Stimulated activated CD4-positive, alpha-beta T cell treated with anti-CD3 and anti-CD28 coated beads, Interleukin-12 subunit alpha, Interleukin-12 subunit beta, amount 100 ng/mL, for 48 hours (primary cell): ENCODE results near the gene MTARC1.

Experiments used
- DNase-seq, 3 donors: peaks; one replicate each; pipeline ENCODE4 v3.0.0-alpha.2; 2020; ENCODE audit warnings: low read depth in 2 of 3, low spot score in 1 of 3

The MTARC1 gene

DNA sequence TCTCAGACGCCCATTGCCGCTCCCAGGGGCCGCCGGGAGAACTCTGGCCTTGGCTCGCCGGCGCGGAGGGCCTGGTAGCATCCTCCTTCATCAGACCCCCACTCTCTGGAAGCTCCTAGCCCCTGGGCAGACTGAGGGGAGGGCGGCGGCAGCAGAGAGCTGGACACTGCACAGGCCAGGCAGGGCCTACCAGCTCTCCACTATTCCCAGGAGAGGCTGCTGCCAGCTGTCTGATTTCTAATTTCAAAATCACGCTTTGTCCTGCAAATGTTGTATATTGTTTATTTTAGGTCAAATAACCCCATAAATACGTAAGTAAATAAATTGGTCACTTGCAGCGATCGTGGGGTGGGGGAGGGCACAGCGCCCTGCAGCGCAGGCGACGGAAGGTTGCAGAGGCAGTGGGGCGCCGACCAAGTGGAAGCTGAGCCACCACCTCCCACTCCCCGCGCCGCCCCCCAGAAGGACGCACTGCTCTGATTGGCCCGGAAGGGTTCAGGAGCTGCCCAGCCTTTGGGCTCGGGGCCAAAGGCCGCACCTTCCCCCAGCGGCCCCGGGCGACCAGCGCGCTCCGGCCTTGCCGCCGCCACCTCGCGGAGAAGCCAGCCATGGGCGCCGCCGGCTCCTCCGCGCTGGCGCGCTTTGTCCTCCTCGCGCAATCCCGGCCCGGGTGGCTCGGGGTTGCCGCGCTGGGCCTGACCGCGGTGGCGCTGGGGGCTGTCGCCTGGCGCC is at the start of gene MTARC1:
TSS of gene MTARC1 (plus strand) at position 577 of the 732 bp plus-strand sequence. CDS start at position 609, 32 bp downstream.
- no peak for DNase-seq

DNA sequence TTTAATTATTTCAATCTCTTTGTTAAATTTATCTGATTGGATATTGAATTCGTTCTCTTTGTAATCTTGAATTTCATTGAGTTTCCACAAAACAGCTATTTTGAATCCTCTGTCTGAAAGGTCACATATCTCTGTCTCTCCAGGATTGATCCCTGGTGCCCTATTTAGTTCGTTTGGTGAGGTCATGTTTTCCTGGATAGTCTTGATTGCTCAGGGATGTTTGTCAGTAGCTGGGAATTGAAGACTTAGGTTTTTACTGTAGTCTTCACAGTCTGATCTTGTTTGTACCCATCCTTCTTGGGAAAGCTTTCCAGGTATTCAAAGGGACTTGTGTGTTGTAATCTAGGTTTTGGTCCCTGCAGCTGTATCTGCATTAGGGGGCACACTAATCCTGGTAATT is 45.4 kb upstream of the MTARC1 start:
- DNase-seq = no peak

DNA sequence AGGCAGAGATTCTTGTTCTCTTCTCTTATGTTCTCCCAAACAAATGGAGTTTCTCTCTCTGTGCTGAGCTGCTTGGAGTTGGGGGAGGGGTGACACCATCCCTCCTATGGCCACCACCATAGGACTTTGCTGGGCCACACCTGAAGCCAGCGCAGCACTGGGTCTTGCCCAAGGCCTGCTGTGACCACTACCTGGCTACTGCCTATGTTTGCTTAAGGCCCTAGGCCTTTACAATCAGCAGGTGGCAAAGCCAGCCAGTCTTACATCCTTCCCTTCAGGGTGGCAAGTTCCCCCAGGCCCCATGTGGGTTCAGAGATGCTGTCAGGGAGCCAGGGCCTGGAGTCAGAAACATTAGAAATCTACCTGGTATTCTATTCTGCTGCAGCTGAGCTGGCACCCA is 44.9 kb upstream of the MTARC1 start:
- no peak for DNase-seq

DNA sequence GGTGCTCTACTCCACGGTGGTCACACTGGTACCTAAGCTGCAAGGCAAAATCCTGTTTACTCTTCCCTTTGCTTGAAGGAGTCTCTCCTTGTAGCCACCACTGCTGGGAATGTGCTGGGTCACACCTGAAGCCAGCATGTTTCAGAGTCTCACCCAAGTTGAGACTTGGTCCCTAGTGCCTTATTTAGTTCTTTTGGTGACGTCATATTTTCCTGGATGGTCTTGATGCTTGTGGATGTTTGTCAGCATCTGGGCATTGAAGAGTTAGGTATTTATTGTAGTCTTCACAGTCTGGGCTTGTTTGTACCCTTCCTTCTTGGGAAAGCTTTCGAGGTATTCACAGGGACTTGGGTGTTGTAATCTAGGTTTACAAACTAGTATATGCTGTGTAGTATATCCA is 44.2 kb upstream of the MTARC1 start:
- no peak for DNase-seq

DNA sequence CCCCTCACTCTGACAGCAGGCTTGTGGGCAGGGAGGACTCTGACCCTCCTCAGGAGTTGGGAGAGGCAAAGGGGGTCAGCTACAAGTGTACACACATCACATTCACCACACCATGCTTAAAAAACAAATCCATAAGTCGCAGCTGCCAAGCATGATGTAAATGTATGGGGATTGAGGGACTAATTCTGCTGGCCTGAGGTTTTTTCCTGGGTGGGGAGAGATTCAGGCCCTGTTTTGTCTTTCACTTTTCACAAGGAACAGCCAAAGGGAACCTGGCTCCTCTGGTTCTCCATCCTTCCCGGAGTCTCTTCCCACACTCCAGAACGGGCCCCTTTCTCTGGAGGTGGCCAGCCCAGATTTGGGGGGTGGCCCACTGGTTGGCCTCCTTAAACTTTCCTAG is 39.9 kb upstream of the MTARC1 start:
- DNase-seq = no peak

DNA sequence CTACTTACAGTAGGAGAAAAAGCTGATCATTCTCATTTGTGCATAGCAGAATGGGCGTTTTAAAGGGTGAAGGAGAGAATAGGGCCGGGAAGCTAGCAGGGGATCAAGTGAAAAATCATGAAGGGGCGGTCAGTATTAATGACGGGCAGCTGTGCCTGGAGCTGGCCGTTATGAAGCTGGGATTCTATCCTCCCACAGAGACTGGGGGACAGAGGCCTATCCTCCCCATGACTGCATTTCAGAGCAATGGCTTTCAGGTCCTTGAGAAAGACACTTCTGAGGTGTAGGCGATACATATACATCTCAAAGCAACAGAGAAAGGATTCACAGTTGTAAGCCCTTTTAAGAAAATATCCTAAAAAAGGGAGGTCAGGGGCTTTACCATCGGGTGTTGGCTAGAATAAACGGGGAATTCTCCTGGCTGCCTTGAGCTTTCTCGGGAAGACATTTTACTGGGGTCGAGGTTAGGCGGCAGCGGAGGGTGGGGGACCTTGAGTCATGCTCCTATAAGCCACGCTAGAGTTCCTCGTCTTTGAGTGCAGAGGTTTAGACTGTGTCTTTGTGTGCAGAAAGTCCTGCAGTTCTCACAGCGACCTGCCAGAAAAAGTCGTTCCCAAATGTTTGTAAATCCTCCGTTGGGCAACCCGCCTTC is 39.1 kb upstream of the MTARC1 start:
- DNase-seq = no peak

DNA sequence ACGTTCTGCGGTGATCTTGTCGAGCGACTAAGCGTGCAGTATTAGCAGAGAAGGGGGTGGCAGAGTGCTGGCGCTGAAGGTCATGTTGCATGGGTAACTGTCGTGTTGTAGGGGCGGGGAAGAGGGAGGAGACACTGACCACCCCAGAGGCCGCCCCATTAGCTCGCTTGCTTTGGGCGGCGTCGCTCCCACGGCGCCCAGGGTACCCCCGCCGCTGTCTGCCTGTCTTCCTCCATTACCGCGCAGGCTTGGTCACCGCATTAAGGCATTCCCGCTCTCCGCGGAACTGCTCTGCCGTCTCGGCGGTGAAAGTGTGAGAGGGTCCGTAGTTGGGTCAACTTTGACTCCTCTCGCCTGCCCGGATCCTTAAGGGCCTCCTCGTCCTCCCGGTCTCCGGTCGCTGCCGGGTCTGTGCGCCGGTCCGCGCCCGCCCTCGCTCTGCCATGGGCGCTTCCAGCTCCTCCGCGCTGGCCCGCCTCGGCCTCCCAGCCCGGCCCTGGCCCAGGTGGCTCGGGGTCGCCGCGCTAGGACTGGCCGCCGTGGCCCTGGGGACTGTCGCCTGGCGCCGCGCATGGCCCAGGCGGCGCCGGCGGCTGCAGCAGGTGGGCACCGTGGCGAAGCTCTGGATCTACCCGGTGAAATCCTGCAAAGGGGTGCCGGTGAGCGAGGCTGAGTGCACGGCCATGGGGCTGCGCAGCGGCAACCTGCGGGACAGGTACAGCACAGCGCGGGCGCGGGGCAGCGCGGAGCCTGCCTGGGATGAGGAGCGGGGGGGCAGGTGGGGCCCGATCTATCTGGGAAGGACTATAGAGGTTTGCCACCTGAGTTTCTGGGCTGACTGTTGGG is 38.4 kb upstream of the MTARC1 start, which contains the start of gene MTARC2:
TSS of gene MTARC2 (plus strand) at position 234 of the 846 bp plus-strand sequence. CDS start at position 444, 210 bp downstream.
- DNase-seq = no peak

DNA sequence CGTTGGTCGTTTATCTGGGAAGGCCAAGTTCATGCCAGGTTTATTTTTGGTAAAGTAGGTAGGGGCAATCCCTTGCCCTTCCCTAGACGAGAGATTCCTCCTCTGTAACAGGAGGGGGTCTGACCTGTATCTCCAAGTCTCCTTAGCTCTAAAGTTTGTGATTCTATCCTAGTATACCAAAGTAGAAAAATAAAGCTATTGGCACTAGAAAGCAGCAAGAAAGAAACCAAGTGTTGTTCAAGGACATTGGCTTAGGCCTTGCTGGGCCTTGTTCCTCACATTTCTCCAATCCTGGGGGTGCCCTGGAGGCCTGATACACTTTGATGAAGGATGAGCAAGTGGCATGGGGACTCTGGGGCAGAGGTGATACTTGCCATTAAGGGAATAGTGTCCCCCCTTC is 37.8 kb upstream of the MTARC1 start:
- DNase-seq = no peak

DNA sequence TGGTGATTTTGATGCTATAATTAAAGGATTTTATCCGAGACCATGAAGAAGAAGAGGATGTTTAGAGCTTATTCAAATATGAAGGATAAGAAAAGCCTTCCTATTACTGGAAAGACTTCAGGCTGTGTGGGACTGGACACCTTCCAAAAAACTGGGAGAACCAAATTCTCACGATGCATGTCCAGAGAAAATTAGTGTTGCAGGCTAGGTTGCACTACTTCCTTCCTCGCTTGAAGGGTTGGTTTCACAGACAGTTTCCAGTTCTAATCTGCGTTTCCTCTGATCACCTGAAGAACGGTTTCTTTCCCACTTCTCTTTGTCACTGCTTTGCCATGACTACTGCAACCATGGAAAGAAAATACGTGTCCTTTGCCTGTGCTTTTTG is 36.6 kb upstream of the MTARC1 start:
- no peak for DNase-seq

DNA sequence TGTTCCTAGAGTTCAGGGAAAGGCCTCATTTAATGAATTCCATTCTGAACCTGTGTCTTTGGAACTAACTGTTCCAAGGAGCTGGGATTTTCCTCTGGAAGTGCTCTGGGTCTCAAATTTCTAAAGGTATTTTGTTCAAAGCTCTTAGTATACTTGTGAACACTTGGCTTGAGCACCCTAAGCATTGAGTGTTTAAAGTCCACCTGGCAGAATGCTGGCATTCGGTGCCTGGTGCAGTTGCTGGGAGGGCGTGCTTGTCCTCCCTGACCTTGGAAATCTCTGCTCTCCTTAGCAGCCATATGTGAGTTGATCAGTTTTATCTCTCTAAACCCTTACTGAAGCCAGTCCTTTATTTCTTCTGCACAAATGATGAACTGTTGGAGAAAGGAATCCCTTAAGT is 35.6 kb upstream of the MTARC1 start:
- DNase-seq = no peak

DNA sequence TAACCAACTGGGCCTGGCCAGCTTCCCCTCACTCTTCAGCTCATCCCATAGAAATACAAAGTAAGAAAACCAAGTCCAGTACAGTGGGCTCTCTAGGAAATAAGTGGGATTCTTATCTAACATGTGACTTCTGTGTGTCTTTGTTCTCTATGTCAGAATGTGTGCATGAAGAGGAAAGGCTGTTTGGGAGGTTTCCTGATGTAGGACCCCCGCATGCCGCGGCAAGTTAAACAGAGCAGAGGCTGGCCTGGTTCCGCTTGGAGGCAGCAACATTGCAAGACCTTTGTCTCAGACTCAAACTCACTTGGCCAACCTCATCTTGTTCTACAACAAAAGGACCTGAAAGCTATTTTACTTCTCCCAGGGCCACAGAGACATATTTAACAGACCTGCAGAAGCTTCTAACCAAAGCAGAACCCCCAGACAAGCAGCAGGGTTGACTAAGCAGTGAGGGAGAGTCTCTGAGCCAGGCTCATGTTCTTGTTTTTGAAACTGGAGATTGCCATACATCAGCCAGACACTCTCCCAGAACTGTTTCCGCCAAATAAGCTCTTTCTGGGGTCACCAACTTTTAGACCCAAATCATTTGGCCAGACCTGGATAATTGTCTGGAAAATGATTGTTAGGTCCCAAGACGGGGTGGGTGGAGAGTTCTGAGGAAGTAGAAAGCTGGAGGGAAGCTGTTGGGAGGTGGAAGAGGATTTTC is 32.3 kb upstream of the MTARC1 start:
- no peak for DNase-seq

DNA sequence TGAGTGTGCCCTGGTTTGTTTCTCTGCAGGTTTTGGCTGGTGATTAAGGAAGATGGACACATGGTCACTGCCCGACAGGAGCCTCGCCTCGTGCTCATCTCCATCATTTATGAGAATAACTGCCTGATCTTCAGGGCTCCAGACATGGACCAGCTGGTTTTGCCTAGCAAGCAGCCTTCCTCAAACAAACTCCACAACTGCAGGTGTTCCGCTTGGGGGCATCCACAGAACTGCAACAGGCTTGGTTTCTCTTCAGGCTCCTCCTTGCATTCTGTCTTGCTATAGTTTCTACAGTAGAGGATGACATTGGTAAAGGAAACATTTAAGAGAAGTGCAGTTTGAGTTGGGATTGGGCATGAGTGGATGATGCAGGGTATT is 31.8 kb upstream of the MTARC1 start:
- DNase-seq = no peak

DNA sequence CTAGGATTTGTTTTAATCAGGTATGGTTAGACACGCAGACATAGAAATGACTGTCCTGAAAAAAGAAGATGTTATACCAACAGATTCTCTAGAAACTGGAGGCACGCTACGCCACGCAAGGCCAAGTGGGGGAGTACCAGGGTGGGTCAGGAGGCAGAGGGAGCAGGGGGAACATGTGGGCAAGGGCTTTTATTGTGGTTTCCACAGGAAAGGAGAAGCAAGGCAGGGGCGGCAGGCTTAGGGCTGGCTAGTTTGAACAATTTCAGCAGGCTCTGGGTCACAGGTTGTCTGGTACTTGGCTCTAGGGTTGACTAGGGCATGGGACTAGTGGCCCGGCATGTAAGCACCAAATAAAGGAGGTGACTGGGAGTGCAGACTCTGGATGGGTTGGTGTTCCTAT is 31.4 kb upstream of the MTARC1 start:
- no peak for DNase-seq

DNA sequence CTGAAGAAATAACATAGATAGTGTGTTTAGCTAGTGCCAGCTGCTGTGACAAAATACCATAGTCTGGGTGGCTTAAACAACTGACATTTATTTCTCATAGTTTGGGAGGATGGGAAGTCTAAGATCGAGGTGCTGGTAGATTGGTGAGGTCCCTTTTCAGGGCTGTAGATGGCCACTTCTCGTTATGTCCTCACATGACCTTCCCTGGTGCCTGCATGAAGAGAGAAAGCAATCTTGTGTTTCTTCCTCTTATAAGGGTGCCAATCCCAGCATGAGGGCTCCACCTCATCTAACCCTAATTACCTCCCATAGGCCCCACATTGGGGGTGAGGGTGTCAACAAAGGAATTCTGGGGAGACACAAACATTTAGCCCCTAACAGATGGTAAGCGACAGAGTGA is 29.3 kb upstream of the MTARC1 start:
- no peak for DNase-seq

DNA sequence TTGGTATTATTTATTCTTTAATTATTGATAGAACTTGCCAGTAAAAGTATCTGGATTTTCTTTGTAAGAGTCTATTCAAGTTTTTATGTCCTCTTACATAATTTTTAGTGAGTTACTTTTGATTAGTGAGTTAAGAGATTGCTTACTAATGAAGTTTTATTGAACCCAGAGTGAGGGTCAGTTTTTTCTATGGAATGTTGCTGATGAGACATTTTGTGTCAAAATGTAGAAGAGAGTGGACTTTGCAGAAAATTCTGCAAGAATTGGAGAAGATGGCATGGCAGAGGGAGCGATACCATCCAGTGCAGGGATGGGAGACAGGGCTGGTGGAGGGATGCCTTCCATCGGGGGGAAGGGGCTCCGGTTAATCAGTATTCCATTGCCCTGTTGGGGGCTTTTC is 27.6 kb upstream of the MTARC1 start:
- DNase-seq = no peak

DNA sequence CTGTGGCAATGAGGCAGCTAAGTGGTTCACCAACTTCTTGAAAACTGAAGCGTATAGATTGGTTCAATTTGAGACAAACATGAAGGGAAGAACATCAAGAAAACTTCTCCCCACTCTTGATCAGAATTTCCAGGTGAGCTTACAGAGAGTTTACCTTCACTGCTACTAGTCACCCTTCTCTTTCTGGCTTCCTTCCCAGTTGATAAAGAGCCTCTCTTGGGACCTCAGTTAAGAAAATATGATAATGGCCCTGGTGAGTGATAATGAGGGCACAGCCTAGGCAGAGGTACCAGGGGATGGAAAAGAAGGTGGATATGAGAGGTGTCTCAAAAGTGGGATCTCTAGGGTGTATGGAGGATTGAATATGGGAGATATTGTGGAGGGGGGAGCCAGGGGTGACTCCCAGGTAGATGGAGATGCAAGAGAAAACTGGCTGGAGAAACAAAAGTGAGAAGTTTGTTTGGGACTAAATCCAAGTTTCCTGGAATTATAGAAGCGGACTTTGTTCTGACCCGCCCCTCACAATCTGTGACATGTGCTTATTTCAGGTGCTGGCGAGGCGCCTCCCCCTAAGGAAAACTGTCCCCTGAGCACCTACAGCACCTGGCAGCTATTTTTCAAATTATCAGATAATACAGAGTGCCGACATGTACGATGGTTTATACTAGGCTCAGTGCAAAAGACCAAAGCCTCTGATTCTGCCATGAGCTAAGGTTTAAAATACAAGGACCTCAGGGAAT is 24.9 kb upstream of the MTARC1 start:
- no peak for DNase-seq

DNA sequence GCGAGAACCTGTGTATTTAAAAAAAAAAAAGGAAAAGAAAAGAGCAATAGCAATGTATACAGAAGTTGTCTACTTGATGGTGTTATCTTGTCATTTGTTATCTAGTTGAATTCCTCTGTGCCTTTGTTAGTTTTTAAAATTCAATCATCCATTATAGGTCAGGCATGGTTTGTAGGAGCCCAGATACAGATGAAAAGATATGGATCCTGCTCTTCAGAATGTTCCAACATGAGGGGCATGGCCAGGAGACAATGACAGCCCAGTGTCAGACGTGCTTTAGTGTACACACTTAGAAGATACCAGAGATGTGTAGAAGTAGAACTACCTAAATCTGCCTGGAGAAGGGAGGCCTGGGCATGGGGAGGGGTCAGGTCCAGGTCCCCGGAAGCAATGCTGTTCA is 22.0 kb upstream of the MTARC1 start:
- DNase-seq = no peak

DNA sequence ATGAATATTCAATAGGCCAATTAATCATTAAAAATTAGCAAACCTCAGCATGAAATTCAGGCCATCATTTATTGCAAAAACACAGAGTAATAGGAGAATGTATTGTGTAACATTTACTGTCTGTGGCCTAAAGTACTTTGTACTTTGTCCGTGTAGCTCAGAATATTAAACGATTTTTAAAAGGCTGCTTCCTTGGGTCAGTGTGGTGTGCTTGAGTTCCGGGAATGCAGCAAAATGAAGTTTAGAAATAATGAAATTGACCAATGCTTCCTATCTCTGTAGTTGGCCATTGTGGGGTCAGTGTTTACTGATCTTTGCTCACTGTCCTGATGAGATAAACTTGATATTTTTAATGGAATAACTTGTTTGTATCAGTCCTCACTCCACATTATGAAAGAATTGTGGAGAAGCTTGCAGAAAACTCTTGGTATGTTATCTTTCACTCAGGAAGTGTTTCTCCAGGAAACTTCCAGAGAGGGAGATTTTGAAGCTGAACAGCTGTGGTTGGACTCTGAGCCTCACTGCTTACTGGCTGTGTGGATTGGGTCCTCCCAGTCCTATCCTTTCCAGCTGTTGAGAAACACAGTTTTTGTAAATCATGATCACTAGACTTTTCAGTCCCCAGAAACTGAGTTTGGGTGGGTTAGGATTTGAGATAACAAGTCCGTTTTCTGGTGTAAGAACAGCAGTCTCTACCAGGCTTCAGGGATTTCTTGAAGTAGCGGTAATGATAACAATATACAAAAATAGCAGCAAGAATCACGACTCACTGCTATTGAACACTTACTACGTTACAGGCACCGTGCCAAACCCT is 19.2 kb upstream of the MTARC1 start:
- no peak for DNase-seq

DNA sequence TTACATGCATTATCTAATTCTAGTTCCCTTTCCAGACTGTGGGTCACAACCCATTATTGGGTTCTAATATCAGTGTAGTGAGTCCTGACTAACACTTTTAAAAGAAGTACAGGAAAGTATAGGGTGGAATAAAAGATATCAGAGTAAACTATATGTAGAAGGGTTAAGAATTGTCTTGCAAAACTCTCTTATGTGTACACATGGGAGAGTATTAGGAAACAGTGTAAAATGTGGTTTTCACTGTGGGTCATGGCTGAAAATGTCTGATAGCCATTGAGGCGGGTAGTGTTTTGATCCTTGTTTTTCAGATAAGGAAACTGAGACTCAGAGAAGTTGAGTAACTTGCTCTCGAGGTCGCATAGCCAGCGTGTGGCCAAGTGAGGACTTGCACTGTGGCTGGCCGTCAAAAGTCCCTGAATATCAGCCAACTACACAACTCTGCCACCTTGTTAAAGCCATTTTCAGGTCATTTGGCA is 18.5 kb upstream of the MTARC1 start:
- no peak for DNase-seq

DNA sequence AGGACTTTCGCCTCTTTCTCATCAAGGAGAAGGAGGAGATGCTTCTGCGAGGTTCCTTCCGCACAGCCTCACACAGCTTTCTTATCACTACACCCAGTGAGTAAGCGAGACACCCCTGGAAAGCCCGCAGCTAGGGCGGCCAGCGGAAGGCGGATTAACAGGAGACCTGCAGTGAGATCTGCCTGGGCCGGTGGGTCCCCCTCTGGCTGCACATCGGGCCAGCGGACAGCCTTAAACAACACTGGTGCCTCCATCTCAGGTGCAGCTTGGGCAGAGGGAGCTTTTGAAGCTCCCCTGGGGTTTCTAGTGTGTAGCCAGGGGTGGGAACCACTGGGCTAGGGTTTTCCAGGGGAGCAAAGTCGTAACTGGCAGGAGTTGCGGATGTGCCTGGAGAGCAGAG is 17.5 kb upstream of the MTARC1 start:
- no peak for DNase-seq
